Uterus (tissue), 4 donors: ENCODE measurements around the gene DIP2B. TPM values are rescaled to one million over a fixed set of nuclear protein-coding genes. Genes with fewer than 3 reads are reported as not detected.

ENCODE experiments used
- DNase-seq, 2 donors: peaks; one replicate each; pipeline ENCODE4 v3.0.0-alpha.2; 2019 to 2020
- H3K27ac ChIP-seq, 2 donors: fragments of 200-600 bp; sonication (generic); 1 replicate in 1 of 2; 2 replicates in 1 of 2; pipeline ENCODE4 v1.5.1; 2016 to 2018
- H3K27me3 ChIP-seq, 2 donors: fragments of 200-600 bp; sonication (generic); one replicate each; pipeline ENCODE4 v1.5.1; 2018 to 2019; ENCODE audit warnings: control low read depth in 1 of 2
- H3K36me3 ChIP-seq, 2 donors: fragments of 200-600 bp; sonication (generic); one replicate each; pipeline ENCODE4 v1.5.1; 2019; ENCODE audit warnings: control low read depth in 1 of 2
- H3K4me1 ChIP-seq, 2 donors: fragments of 200-600 bp; sonication (generic); one replicate each; pipeline ENCODE4 v1.5.1; 2018 to 2019; ENCODE audit warnings: control low read depth in 1 of 2
- H3K4me3 ChIP-seq, 2 donors: fragments of 200-600 bp; sonication (generic); 1 replicate in 1 of 2; 2 replicates in 1 of 2; pipeline ENCODE4 v1.5.1; 2018 to 2019; ENCODE audit warnings: mild to moderate bottlenecking in 1 of 2
- H3K9me3 ChIP-seq, 2 donors: fragments of 200-600 bp; sonication (generic); one replicate each; pipeline ENCODE4 v1.5.1; 2019; ENCODE audit warnings: control low read depth in 1 of 2
- POLR2A ChIP-seq, 2 donors: fragments of 450-650 bp; IDR thresholded peaks; one replicate each; pipeline ENCODE4 v1.6.1; 2016; ENCODE audit warnings: antibody characterized with exemption in 2 of 2, mild to moderate bottlenecking in 1 of 2, moderate library complexity in 1 of 2
- intact Hi-C: fragments of 100-400 bp; cut with DNase I; formaldehyde crosslinking; loops from one replicate; pipeline ENCODE4 v1.15.1; 2023; ENCODE audit warnings: low total_unique reads
- total RNA-seq, 4 donors: library from RNA; depleted of rRNA in 3 of 4; stranded (reverse); fragments of >200 nt in 3 of 4; gene quantifications; one replicate each; pipeline versions ENCODE4 v1.1.0 to v1.2.4, GENCODE V29; 2014 to 2023
- TF ChIP-seq, protein P1 (sequence below), 4 experiments: fragments of 200-600 bp in 2 of 4; fragments of 450-650 bp in 2 of 4; sonication (generic) in 2 of 4; IDR thresholded peaks; one replicate each; pipeline ENCODE4 v1.5.1; 2016 to 2019; ENCODE audit warnings: antibody characterized with exemption in 4 of 4, mild to moderate bottlenecking in 2 of 4, moderate library complexity in 1 of 4
- donor health status: DM: yes; HTN: yes; CAD: no.

The DIP2B gene
- total RNA-seq, 4 donors from 2014 or later, result 5.6 to 47.0 (median 14.9) TPM

DNA sequence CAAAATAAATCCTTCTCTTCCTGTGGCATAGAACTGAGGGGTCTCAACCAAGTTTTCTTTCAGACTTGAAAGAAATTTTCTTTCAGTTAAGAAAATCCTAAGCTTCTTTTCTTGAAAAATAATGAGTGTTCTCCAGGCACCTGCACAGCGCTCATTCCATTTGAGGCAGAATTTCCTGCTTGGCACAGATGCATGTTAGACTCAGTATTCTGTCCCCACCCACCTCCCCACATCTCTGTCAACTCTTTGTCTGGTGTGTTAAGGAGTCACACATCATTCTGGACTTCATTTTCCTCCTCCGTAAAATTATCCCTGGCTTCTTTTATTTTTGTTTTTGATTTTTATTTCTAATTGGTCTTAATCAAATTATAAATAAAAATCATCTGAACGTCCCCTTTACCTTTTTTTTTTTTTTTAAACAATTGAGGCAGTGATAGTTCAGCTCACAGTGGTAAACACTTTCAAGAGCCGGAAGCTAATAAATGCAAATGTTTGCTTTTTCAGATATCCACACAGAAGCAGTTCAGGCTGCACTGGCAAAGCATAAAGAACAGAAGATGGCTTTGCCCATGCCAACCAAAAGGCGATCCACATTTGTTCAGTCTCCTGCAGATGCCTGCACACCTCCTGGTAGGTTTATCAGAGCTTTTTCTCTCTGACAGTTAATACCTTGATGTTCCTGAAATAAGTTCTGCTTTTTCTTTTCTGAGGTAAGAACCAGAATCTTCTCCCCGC is 155.1 kb downstream of the DIP2B start:
- no peak for TF ChIP-seq POLR2A (IDR thresholded peaks at IDR 0.05)
- no peak for DNase-seq
- Histone ChIP-seq H3K4me1 (no peaks in the 10 kb centered on the region), H3K36me3 (no peaks in the 10 kb centered on the region), H3K27me3 (no peaks in the 10 kb centered on the region), H3K4me3 (no peak overlapping the region), H3K9me3 (no peaks in the 10 kb centered on the region), H3K27ac (no peak overlapping the region)
- intact Hi-C loops, result no loop called here

DNA sequence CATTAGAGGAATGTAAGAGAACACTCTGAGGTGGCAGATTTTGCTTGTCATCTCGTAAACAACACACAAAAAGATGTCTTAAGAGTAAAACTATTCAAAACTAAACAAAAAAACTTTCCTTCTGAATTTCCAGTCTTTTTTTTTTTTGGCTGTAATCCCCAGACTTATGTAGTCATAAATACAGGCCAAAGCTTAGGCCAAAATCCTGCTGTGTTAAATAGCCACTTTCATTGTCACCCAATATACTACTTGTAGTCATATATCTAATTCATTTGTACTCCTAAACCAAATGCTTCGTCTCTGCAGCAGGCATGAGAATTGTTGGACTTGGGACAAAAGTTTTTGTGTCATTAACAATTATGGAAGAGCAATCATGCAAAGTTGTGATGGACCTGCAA is 155.6 kb downstream of the DIP2B start:
- H3K36me3 ChIP-seq, result no peaks in the 10 kb centered on the region
- no peaks in the 10 kb centered on the region for H3K9me3 ChIP-seq
- intact Hi-C loops, result no loop called here
- H3K4me3 ChIP-seq, result no peak overlapping the region
- TF ChIP-seq, protein P1, sequence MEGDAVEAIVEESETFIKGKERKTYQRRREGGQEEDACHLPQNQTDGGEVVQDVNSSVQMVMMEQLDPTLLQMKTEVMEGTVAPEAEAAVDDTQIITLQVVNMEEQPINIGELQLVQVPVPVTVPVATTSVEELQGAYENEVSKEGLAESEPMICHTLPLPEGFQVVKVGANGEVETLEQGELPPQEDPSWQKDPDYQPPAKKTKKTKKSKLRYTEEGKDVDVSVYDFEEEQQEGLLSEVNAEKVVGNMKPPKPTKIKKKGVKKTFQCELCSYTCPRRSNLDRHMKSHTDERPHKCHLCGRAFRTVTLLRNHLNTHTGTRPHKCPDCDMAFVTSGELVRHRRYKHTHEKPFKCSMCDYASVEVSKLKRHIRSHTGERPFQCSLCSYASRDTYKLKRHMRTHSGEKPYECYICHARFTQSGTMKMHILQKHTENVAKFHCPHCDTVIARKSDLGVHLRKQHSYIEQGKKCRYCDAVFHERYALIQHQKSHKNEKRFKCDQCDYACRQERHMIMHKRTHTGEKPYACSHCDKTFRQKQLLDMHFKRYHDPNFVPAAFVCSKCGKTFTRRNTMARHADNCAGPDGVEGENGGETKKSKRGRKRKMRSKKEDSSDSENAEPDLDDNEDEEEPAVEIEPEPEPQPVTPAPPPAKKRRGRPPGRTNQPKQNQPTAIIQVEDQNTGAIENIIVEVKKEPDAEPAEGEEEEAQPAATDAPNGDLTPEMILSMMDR (IDR thresholded peaks at IDR 0.05), result no peak
- no peak for TF ChIP-seq POLR2A (IDR thresholded peaks at IDR 0.05)
- no peak for DNase-seq
- H3K27me3 ChIP-seq, result no peaks in the 10 kb centered on the region
- no peaks in the 10 kb centered on the region for H3K4me1 ChIP-seq
- no peak overlapping the region for H3K27ac ChIP-seq

DNA sequence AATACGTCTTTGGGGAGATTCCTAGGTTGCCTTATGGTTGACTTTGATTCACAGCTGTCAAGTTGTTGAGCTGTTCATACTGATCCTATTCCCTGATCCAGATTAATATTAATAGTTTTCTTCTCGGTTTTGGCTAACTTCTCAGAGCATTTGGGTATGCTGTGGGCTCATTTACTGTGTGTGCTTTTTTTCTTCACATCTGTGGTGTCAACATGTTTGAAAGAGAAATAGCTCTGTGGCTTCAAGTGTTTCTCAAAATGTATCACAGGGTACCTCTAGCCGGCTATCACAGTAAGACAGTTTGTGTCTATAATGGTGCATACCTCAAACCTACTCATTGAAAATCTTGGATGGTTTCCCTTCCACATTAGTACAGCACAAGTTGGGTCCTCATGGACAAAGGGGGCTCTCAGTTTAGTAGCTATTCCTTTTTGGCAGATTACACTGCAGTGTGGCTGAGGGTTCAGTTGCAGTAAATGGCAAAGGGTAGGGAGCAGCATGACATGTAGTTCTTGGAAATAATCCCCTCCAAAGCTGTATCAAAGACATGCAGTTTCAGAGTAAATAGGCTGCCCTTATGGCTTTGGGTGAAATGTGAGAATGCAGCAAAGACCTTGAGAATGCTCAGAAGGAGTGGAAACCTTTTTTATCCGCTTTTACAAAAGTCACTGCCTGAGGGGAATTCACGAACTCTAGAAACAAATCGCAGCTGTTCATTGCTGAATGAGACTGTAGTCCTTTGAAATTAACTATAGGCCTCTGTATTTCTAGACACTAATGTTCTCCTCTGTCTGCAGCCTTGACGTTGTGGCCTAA is 156.7 kb downstream of the DIP2B start:
- no peak for DNase-seq
- H3K27ac ChIP-seq, result no peak overlapping the region

DNA sequence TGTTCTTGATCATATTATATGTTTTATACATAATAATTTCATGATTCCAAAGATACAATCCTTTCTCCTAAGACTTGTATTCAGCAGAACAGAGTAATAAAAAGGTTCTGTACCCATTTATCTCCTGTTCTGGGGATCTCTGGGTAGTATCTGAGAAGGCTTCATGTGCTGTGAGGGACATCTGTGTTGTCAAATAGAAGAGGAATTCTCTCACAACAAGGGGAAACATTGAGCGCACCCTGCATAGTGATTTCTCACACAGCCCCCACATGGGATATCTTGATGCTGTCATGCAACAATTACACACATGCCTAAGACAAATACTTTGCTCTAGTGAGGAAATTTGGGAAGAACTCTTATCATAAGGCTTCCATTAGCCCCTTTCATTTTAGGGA is 157.3 kb downstream of the DIP2B start:
- intact Hi-C loops, result no loop called here
- H3K4me1 ChIP-seq, result no peaks in the 10 kb centered on the region
- no peak overlapping the region for H3K4me3 ChIP-seq
- no peaks in the 10 kb centered on the region for H3K27me3 ChIP-seq
- TF ChIP-seq, protein P1 (IDR thresholded peaks at IDR 0.05), result no peak
- no peak for TF ChIP-seq POLR2A (IDR thresholded peaks at IDR 0.05)
- no peaks in the 10 kb centered on the region for H3K36me3 ChIP-seq
- H3K9me3 ChIP-seq, result no peaks in the 10 kb centered on the region
- no peak overlapping the region for H3K27ac ChIP-seq
- DNase-seq, result no peak

More for the DNA sequence above, 156.7 kb downstream of the DIP2B start:
- Histone ChIP-seq H3K27me3 (no peaks in the 10 kb centered on the region), H3K4me1 (no peaks in the 10 kb centered on the region), H3K36me3 (no peaks in the 10 kb centered on the region), H3K9me3 (no peaks in the 10 kb centered on the region), H3K4me3 (no peak overlapping the region)
- TF ChIP-seq POLR2A (IDR thresholded peaks at IDR 0.05), result no peak
- TF ChIP-seq, protein P1 (IDR thresholded peaks at IDR 0.05), result no peak
- intact Hi-C loops, result no loop called here

DNA sequence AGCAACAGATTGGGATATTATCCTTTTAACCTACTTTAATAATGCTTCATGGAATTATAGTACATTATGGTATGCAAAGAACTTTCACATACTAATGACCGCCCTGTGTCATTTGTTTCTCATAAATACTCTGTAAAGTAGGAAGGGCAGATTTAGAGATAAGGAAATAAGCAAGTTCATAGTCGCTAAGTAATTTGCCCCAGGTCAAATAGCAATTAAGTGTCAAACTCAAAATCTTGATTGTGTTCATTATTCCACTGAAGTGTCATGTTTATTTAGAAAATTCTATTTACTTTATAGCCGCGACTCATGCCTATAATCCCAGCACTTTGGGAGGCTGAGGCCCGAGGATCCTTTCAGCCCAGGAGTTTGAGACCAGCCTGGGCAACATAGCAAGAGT is 160.4 kb downstream of the DIP2B start:
- no peak for TF ChIP-seq POLR2A (IDR thresholded peaks at IDR 0.05)
- TF ChIP-seq, protein P1 (IDR thresholded peaks at IDR 0.05), result no peak

More for the DNA sequence above, 160.4 kb downstream of the DIP2B start:
- intact Hi-C loops, result no loop called here
- no peak for DNase-seq
- no peak overlapping the region for H3K4me3 ChIP-seq
- H3K36me3 ChIP-seq, result no peaks in the 10 kb centered on the region
- H3K27ac ChIP-seq, result no peak overlapping the region
- no peaks in the 10 kb centered on the region for H3K4me1 ChIP-seq
- H3K9me3 ChIP-seq, result no peaks in the 10 kb centered on the region
- H3K27me3 ChIP-seq, result no peaks in the 10 kb centered on the region
